GM23248 (cell line): ENCODE measurements around the gene BTBD7.

ENCODE experiments used
- EZH2 ChIP-seq: fragments of 200-600 bp; sonication (generic); IDR thresholded peaks from 2 replicates; pipeline ENCODE4 v1.6.1; 2018; ENCODE audit warnings: antibody characterized with exemption, mild to moderate bottlenecking; ENCODE audit not compliant: insufficient read depth, poor library complexity, severe bottlenecking
- EZH2phosphoT487 ChIP-seq: fragments of 200-600 bp; sonication (generic); IDR thresholded peaks from 2 replicates; pipeline ENCODE4 v1.6.1; 2018; ENCODE audit warnings: antibody characterized with exemption, moderate library complexity, mild to moderate bottlenecking, low read depth; ENCODE audit not compliant: insufficient read depth

GRCh38 chr14:93343266-93343665, 10.4 kb upstream of the BTBD7 start:
- TF ChIP-seq EZH2 = no peak
- no peak for TF ChIP-seq EZH2phosphoT487
